GM23338 (cell line): Measurements from ENCODE around the gene TBC1D16. TPM values are rescaled to one million over a fixed set of nuclear protein-coding genes. Genes with fewer than 3 reads are reported as not detected.

Experiments
- ATAC-seq: fragments of 200-7000 bp; cut with Tn5 transposase; 3 replicates; pipeline ENCODE4 v1.9.1; 2020
- DNase-seq: peaks from one replicate; pipeline ENCODE4 v3.0.0-alpha.2; 2015; ENCODE audit warnings: low spot score
- H2AFZ ChIP-seq: fragments of 200-600 bp; sonication (generic); 2 replicates; pipeline ENCODE4 v1.8.0; 2016; ENCODE audit warnings: antibody characterized with exemption, mild to moderate bottlenecking, moderate library complexity
- H3F3A ChIP-seq: fragments of 200-600 bp; sonication (generic); replicated peaks from 2 replicates; pipeline ENCODE4 v1.8.0; 2017; ENCODE audit warnings: antibody characterized with exemption, mixed run types, low read depth
- H3K27ac ChIP-seq: fragments of 200-600 bp; sonication (generic); 2 replicates; pipeline ENCODE4 v1.6.1; 2016; ENCODE audit warnings: low read depth
- H3K27me3 ChIP-seq: fragments of 200-600 bp; sonication (generic); 2 replicates; pipeline ENCODE4 v1.8.0; 2016; ENCODE audit warnings: mild to moderate bottlenecking, mixed run types, moderate library complexity; ENCODE audit not compliant: insufficient read depth
- H3K36me3 ChIP-seq: fragments of 200-600 bp; sonication (generic); 2 replicates; pipeline ENCODE4 v1.8.0; 2016; ENCODE audit warnings: mild to moderate bottlenecking; ENCODE audit not compliant: insufficient read depth
- H3K4me1 ChIP-seq: fragments of 200-600 bp; sonication (generic); 2 replicates; pipeline ENCODE4 v1.8.0; 2016; ENCODE audit warnings: mild to moderate bottlenecking, moderate library complexity; ENCODE audit not compliant: insufficient read depth
- H3K4me2 ChIP-seq: fragments of 200-600 bp; sonication (generic); 2 replicates; pipeline ENCODE4 v1.7.1; 2017; ENCODE audit warnings: mixed run types
- H3K4me3 ChIP-seq: fragments of 200-600 bp; sonication (generic); 2 replicates; pipeline ENCODE4 v1.6.1; 2016; ENCODE audit warnings: mixed run types
- H3K79me2 ChIP-seq: fragments of 200-600 bp; sonication (generic); replicated peaks from 2 replicates; pipeline ENCODE4 v1.8.0; 2017; ENCODE audit warnings: mild to moderate bottlenecking; ENCODE audit not compliant: insufficient read depth
- H3K9me2 ChIP-seq: fragments of 200-600 bp; sonication (generic); 2 replicates; pipeline ENCODE4 v1.8.0; 2017; ENCODE audit not compliant: insufficient read depth
- H4K20me1 ChIP-seq: fragments of 200-600 bp; sonication (generic); replicated peaks from 2 replicates; pipeline ENCODE4 v1.8.0; 2017; ENCODE audit warnings: mild to moderate bottlenecking; ENCODE audit not compliant: insufficient read depth
- H3K27ac Mint-ChIP-seq: 2 replicates; pipeline ENCODE4 v1.8.0; 2020; ENCODE audit warnings: inconsistent platforms, mild to moderate bottlenecking, moderate library complexity, mixed read lengths
- H3K27me3 Mint-ChIP-seq: 3 replicates; pipeline ENCODE4 v1.8.0; 2022; ENCODE audit warnings: low read depth, mild to moderate bottlenecking, moderate library complexity, mixed read lengths, inconsistent platforms; ENCODE audit not compliant: insufficient read depth, poor library complexity
- H3K36me3 Mint-ChIP-seq: 3 replicates; pipeline ENCODE4 v1.8.0; 2021; ENCODE audit warnings: low read depth, mild to moderate bottlenecking, inconsistent platforms, moderate library complexity, mixed read lengths
- H3K4me1 Mint-ChIP-seq: 3 replicates; pipeline ENCODE4 v1.8.0; 2020; ENCODE audit warnings: mild to moderate bottlenecking, inconsistent platforms, mixed read lengths
- H3K4me3 Mint-ChIP-seq: 3 replicates; pipeline ENCODE4 v1.8.0; 2021; ENCODE audit warnings: moderate library complexity, mild to moderate bottlenecking, inconsistent platforms, mixed read lengths
- H3K9me3 Mint-ChIP-seq: 3 replicates; pipeline ENCODE4 v1.8.0; 2020; ENCODE audit warnings: moderate library complexity, mild to moderate bottlenecking, inconsistent platforms, mixed read lengths
- CREB1 ChIP-seq: fragments of 250-450 bp; sonication (Bioruptor Pico); IDR thresholded peaks from 2 replicates; pipeline ENCODE4 v1.5.0; 2020; ENCODE audit warnings: low read depth, mild to moderate bottlenecking, moderate library complexity
- EZH2 ChIP-seq: fragments of 200-600 bp; sonication (generic); IDR thresholded peaks from one replicate; pipeline ENCODE4 v1.8.0; 2017; ENCODE audit warnings: antibody characterized with exemption, mild to moderate bottlenecking, low read depth; ENCODE audit not compliant: unreplicated experiment
- EZH2phosphoT487 ChIP-seq: fragments of 200-600 bp; sonication (generic); IDR thresholded peaks from one replicate; pipeline ENCODE4 v1.8.1; 2018; ENCODE audit warnings: antibody characterized with exemption; ENCODE audit not compliant: unreplicated experiment
- JUNB ChIP-seq: IDR thresholded peaks from one replicate; pipeline ENCODE4 v1.6.1; 2016; ENCODE audit warnings: antibody characterized with exemption; ENCODE audit not compliant: unreplicated experiment
- NANOG ChIP-seq: IDR thresholded peaks from 2 replicates; pipeline ENCODE4 v1.6.1; 2016; ENCODE audit warnings: antibody characterized with exemption, borderline replicate concordance
- POLR2AphosphoS5 ChIP-seq: IDR thresholded peaks from 2 replicates; pipeline ENCODE4 v1.6.1; 2016; ENCODE audit warnings: antibody characterized with exemption, low read depth
- STAT1 ChIP-seq: IDR thresholded peaks from one replicate; pipeline ENCODE4 v1.6.1; 2016; ENCODE audit warnings: antibody characterized with exemption; ENCODE audit not compliant: unreplicated experiment
- ZNF114 ChIP-seq: fragments of 250-450 bp; sonication (Bioruptor Pico); IDR thresholded peaks from 2 replicates; pipeline ENCODE4 v1.5.0; 2020; ENCODE audit warnings: mild to moderate bottlenecking, moderate library complexity
- ZNF331 ChIP-seq: fragments of 250-450 bp; sonication (Bioruptor Pico); IDR thresholded peaks from 2 replicates; pipeline ENCODE4 v1.5.0; 2020; ENCODE audit warnings: low read depth, mild to moderate bottlenecking, moderate library complexity
- polyA plus RNA-seq: library from polyadenylated mRNA; unstranded; fragments of >200 nt; fragmentation: Nextera tagmentation; extraction: Ambion mirVana; gene quantifications from 2 replicates; pipeline ENCODE4 v1.2.1, GENCODE V29; 2016
- total RNA-seq: library from RNA; depleted of rRNA; stranded (reverse); fragments of >200 nt; shearing (Covaris generic); gene quantifications from 2 replicates; pipeline ENCODE4 v1.2.3, GENCODE V29; 2014
- TF ChIP-seq, protein P1 (sequence below): IDR thresholded peaks from one replicate; pipeline ENCODE4 v1.6.1; 2018; ENCODE audit warnings: antibody characterized with exemption; ENCODE audit not compliant: unreplicated experiment
- TF ChIP-seq, protein P2 (sequence below), 2 experiments: fragments of 200-600 bp in 1 of 2; sonication (generic) in 1 of 2; conservative IDR thresholded peaks; 2 replicates each; pipeline versions ENCODE4 v1.5.1 to v1.6.1; 2016 to 2017; ENCODE audit warnings: antibody characterized with exemption in 2 of 2, low read depth in 2 of 2, mild to moderate bottlenecking in 2 of 2, moderate library complexity in 1 of 2
- TF ChIP-seq, protein P3 (sequence below): IDR thresholded peaks from 2 replicates; pipeline ENCODE4 v1.6.1; 2016; ENCODE audit warnings: antibody characterized with exemption
- TF ChIP-seq, protein P4 (sequence below): fragments of 250-450 bp; sonication (Bioruptor Pico); IDR thresholded peaks from 2 replicates; pipeline ENCODE4 v1.5.0; 2020; ENCODE audit warnings: mild to moderate bottlenecking, moderate library complexity

TBC1D16 gene
- total and polyA plus RNA-seq, 2 experiments from 2014 or later = 16.7 to 104 TPM

- Histone ChIP-seq H3K27me3 (no peaks in the 10 kb centered on the region), H3K79me2 (peaks cover 85% of the 10 kb centered on the region), H2AFZ (no peak overlapping the region), H3K4me2 (no peak overlapping the region), H4K20me1 (peaks cover 41% of the 10 kb centered on the region), H3K4me1 (peaks cover 4% of the 10 kb centered on the region; the same call in 1 of the 2 replicates), H3K9me2 (no peaks in the 10 kb centered on the region), H3K4me3 (no peak overlapping the region), H3F3A (0 out of 2 replicates have a peak, but pooled peaks cover 2% of the 10 kb centered on the region), H3K27ac (no peak overlapping the region), H3K36me3 (peaks cover 3% of the 10 kb centered on the region; the same call in 1 of the 2 replicates)
- H3K27me3 Mint-ChIP-seq = peaks cover 7% of the 10 kb centered on the region
- TF ChIP-seq, protein P1, sequence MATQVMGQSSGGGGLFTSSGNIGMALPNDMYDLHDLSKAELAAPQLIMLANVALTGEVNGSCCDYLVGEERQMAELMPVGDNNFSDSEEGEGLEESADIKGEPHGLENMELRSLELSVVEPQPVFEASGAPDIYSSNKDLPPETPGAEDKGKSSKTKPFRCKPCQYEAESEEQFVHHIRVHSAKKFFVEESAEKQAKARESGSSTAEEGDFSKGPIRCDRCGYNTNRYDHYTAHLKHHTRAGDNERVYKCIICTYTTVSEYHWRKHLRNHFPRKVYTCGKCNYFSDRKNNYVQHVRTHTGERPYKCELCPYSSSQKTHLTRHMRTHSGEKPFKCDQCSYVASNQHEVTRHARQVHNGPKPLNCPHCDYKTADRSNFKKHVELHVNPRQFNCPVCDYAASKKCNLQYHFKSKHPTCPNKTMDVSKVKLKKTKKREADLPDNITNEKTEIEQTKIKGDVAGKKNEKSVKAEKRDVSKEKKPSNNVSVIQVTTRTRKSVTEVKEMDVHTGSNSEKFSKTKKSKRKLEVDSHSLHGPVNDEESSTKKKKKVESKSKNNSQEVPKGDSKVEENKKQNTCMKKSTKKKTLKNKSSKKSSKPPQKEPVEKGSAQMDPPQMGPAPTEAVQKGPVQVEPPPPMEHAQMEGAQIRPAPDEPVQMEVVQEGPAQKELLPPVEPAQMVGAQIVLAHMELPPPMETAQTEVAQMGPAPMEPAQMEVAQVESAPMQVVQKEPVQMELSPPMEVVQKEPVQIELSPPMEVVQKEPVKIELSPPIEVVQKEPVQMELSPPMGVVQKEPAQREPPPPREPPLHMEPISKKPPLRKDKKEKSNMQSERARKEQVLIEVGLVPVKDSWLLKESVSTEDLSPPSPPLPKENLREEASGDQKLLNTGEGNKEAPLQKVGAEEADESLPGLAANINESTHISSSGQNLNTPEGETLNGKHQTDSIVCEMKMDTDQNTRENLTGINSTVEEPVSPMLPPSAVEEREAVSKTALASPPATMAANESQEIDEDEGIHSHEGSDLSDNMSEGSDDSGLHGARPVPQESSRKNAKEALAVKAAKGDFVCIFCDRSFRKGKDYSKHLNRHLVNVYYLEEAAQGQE = no peak
- TF ChIP-seq NANOG (no peak), CREB1 (CRISPR knock-in tag) (no peak), ZNF114 (CRISPR knock-in tag) (no peak), STAT1 (no peak), ZNF331 (CRISPR knock-in tag) (no peak), JUNB (no peak), POLR2AphosphoS5 (no peak), EZH2phosphoT487 (no peak), EZH2 (no peak)
- TF ChIP-seq, protein P2, sequence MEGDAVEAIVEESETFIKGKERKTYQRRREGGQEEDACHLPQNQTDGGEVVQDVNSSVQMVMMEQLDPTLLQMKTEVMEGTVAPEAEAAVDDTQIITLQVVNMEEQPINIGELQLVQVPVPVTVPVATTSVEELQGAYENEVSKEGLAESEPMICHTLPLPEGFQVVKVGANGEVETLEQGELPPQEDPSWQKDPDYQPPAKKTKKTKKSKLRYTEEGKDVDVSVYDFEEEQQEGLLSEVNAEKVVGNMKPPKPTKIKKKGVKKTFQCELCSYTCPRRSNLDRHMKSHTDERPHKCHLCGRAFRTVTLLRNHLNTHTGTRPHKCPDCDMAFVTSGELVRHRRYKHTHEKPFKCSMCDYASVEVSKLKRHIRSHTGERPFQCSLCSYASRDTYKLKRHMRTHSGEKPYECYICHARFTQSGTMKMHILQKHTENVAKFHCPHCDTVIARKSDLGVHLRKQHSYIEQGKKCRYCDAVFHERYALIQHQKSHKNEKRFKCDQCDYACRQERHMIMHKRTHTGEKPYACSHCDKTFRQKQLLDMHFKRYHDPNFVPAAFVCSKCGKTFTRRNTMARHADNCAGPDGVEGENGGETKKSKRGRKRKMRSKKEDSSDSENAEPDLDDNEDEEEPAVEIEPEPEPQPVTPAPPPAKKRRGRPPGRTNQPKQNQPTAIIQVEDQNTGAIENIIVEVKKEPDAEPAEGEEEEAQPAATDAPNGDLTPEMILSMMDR (conservative IDR thresholded peaks at IDR 0.05; ENCODE audit: low read depth in 2 of 2) = no peak
- TF ChIP-seq, protein P3, sequence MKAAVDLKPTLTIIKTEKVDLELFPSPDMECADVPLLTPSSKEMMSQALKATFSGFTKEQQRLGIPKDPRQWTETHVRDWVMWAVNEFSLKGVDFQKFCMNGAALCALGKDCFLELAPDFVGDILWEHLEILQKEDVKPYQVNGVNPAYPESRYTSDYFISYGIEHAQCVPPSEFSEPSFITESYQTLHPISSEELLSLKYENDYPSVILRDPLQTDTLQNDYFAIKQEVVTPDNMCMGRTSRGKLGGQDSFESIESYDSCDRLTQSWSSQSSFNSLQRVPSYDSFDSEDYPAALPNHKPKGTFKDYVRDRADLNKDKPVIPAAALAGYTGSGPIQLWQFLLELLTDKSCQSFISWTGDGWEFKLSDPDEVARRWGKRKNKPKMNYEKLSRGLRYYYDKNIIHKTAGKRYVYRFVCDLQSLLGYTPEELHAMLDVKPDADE = no peak
- TF ChIP-seq, protein P4, sequence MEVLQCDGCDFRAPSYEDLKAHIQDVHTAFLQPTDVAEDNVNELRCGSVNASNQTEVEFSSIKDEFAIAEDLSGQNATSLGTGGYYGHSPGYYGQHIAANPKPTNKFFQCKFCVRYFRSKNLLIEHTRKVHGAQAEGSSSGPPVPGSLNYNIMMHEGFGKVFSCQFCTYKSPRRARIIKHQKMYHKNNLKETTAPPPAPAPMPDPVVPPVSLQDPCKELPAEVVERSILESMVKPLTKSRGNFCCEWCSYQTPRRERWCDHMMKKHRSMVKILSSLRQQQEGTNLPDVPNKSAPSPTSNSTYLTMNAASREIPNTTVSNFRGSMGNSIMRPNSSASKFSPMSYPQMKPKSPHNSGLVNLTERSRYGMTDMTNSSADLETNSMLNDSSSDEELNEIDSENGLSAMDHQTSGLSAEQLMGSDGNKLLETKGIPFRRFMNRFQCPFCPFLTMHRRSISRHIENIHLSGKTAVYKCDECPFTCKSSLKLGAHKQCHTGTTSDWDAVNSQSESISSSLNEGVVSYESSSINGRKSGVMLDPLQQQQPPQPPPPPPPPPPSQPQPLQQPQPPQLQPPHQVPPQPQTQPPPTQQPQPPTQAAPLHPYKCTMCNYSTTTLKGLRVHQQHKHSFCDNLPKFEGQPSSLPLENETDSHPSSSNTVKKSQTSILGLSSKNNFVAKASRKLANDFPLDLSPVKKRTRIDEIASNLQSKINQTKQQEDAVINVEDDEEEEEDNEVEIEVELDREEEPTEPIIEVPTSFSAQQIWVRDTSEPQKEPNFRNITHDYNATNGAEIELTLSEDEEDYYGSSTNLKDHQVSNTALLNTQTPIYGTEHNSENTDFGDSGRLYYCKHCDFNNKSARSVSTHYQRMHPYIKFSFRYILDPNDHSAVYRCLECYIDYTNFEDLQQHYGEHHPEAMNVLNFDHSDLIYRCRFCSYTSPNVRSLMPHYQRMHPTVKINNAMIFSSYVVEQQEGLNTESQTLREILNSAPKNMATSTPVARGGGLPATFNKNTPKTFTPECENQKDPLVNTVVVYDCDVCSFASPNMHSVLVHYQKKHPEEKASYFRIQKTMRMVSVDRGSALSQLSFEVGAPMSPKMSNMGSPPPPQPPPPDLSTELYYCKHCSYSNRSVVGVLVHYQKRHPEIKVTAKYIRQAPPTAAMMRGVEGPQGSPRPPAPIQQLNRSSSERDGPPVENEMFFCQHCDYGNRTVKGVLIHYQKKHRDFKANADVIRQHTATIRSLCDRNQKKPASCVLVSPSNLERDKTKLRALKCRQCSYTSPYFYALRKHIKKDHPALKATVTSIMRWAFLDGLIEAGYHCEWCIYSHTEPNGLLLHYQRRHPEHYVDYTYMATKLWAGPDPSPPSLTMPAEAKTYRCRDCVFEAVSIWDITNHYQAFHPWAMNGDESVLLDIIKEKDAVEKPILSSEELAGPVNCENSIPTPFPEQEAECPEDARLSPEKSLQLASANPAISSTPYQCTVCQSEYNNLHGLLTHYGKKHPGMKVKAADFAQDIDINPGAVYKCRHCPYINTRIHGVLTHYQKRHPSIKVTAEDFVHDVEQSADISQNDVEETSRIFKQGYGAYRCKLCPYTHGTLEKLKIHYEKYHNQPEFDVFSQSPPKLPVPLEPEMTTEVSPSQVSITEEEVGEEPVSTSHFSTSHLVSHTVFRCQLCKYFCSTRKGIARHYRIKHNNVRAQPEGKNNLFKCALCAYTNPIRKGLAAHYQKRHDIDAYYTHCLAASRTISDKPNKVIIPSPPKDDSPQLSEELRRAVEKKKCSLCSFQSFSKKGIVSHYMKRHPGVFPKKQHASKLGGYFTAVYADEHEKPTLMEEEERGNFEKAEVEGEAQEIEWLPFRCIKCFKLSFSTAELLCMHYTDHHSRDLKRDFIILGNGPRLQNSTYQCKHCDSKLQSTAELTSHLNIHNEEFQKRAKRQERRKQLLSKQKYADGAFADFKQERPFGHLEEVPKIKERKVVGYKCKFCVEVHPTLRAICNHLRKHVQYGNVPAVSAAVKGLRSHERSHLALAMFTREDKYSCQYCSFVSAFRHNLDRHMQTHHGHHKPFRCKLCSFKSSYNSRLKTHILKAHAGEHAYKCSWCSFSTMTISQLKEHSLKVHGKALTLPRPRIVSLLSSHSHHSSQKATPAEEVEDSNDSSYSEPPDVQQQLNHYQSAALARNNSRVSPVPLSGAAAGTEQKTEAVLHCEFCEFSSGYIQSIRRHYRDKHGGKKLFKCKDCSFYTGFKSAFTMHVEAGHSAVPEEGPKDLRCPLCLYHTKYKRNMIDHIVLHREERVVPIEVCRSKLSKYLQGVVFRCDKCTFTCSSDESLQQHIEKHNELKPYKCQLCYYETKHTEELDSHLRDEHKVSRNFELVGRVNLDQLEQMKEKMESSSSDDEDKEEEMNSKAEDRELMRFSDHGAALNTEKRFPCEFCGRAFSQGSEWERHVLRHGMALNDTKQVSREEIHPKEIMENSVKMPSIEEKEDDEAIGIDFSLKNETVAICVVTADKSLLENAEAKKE (CRISPR knock-in tag) = no peak
- ATAC-seq (no peak), DNase-seq (no peak)
- peaks cover 10% of the 10 kb centered on the region for H3K9me3 Mint-ChIP-seq
- no peak overlapping the region for H3K27ac Mint-ChIP-seq
- H3K4me1 Mint-ChIP-seq = peaks cover 7% of the 10 kb centered on the region; the same call in 2 of the 3 replicates
- H3K4me3 Mint-ChIP-seq = no peak overlapping the region
- peaks cover 39% of the 10 kb centered on the region for H3K36me3 Mint-ChIP-seq
These were observed 18.3 kb downstream of the TBC1D16 start for GRCh38 chr17:80017226-80018010.
